Endometrial microvascular endothelial cells (primary cell): Measurements from ENCODE around the gene HSD17B11. TPM values are rescaled to one million over a fixed set of nuclear protein-coding genes. Genes with fewer than 3 reads are reported as not detected.
"Not testable (repeated sequence)": the region's sequence is repeated elsewhere in the genome, so short reads cannot be mapped to it uniquely, and the experiment has no call there.

Experiments used
- in situ Hi-C: cut with HindIII; loops from 2 replicates; pipeline ENCODE4 v1.10.0; 2017; ENCODE audit warnings: low sequenced_read_pairs, low pct_unique_long_range_greater_than_20kb; ENCODE audit errors: inconsistent ontology term
- total RNA-seq: library from RNA; depleted of rRNA; stranded (reverse); fragments of >200 nt; gene quantifications from one replicate; pipeline ENCODE4 v1.2.3, GENCODE V29; 2015; ENCODE audit errors: inconsistent ontology term

The HSD17B11 gene
- total RNA-seq, 1 donor from 2014 or later: 26.9 TPM

DNA sequence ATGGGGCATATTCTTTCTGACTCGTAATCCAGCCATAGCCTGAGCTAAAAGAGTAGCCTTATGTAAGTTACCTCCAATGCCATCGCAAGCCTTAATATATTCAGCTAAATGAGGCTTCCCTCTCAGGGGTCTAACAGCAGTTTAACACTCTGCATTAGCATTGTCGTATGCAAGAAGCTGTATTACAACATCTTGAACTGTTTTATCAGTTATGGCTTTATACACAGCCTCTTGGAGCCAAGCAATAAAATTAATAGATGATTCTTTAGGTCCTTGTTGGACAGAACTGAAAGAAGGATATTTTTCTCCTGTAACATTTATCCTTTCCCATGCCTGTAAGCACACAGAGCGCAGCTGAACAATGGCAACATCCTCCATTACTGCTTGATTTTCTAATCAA, 15.9 kb upstream of the HSD17B11 start:
- in situ Hi-C loops: not testable (repeated sequence)

DNA sequence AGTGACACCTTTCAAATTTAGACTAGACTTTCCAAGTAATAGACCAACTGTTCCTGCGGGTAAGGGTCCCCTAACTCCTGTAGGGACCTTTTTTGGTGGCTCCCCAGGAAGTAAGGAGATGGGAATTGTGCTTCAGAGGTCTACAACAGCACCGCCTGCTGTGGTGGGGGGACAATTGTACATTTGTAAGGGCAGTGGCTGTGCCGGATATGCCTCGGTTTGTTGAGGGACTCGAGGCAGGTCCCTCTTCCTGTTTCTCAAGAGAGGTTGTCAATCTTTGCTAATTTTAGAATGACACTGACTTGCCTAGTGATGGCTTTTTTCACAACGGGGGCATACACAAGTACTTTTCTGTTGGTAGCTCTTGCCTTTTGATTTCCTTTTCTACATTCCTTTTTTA, 15.5 kb upstream of the HSD17B11 start:
- in situ Hi-C loops: no loop called here

DNA sequence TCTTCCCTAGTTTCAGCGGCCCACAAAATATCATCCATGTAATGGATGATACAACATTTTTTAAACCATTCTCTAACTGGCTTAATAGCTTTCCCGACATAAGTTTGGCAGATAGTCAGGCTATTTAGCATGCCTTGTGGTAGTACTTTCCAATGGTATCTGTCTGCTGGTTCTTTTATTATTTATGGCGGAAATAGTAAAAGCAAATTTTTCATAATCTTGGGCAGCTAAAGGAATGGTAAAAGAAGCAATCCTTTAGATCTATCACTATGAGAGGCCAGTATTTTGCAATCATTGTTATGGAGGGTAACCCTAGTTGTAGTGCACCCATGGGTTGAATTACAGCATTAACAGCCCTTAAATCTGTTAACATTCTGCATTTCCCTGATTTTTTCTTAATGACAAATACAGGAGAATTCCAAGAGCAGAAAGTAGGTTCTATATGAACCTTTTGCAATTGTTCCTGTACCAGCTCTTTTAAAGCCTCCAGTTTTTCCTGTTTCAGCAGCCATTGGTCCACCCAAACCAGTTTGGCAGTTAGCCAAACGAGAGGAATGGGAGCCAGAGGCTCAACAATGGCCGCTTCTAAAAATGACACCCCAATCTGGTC, 14.3 kb upstream of the HSD17B11 start:
- in situ Hi-C loops: no loop called here

DNA sequence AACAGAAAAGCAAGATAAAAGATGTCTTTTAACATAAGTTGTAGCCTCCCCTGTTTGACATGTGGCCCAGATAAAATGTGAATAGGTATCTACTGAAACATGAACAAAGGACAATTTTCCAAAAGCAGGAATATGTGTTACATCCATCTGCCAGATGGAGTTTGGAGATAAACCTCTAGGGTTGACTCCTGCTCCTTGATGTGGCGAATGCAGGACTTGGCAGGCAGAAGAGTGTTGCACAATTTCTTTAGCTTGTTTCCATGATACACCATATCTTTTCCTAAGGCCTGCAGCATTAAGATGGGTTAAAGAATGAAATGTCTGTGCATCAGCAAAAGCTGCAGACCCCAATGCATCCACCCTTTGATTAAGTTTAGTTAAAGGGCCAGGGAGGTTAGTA, 12.7 kb upstream of the HSD17B11 start:
- in situ Hi-C loops: not testable (repeated sequence)

DNA sequence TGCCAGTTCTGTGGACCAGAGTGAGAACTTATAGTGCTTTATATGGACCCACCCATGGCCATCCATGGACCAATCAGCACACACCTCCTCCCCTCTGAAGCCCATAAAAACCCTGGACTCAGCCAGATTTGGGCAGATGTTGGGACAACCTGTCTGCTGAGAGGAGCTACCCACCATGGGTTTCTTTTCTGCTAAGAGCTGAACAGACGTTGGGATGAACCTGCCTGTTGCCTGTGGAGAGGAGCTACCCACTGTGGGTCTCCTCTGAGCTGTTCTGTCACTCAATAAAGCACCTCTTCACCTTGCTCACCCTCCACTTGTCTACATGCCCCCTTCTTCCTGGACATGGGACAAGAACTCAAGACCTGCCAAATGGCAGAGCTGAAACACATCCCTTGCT, 9.0 kb upstream of the HSD17B11 start:
- in situ Hi-C loops: no loop called here

DNA sequence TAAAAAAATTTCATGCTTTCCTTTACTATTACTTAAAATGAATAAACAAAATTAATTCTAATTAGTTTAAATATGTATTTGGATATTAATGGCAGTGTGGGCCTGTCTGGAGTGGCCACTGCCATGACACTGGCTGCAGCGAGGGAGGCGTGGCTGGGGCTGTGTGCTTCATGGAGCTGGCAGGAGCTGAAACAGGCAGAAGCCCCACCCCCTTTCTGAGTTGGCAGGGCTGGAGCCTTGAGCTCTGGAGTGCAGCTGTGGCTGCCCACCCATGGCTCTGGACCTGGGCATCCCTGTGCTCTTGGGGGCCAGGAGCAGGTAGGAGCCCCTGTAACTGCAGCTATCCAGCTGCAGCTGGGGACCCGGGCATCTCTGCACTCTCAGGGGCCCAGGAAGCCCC, 8.2 kb upstream of the HSD17B11 start:
- in situ Hi-C loops: no loop called here

DNA sequence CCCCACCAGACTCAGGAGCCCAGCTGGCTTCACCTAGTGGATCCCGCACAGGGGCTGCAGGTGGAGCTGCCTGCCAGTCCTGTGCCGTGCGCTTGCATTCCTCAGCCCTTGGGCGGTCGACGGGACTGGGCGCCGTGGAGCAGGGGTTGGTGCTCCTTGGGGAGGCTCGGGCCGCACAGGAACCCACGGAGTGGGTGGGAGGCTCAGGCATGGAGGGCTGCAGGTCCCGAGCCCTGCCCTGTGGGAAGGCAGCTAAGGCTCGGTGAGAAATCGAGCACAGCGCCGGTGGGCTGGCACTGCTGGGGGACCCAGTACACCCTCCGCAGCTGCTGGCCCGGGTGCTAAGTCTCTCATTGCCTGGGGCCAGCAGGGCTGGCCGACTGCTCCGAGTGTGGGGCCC, 4.9 kb upstream of the HSD17B11 start:
- in situ Hi-C loops: not testable (repeated sequence)

DNA sequence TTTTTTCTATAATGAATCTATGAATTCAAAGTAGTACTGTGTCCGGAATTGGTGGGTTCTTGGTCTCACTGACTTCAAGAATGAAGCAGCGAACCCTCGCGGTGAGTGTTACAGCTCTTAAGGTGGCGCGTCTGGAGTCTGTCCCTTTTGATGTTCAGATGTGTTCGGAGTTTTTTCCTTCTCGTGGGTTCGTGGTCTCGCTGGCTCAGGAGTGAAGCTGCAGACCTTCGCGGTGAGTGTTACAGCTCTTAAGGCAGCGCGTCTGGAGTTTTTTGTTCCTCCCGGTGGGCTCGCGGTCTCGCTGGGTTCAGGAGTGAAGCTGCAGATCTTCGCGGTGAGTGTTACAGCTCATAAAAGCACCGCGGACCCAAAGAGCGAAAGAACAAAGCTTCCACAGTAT, 4.1 kb upstream of the HSD17B11 start:
- in situ Hi-C loops: not testable (repeated sequence)

DNA sequence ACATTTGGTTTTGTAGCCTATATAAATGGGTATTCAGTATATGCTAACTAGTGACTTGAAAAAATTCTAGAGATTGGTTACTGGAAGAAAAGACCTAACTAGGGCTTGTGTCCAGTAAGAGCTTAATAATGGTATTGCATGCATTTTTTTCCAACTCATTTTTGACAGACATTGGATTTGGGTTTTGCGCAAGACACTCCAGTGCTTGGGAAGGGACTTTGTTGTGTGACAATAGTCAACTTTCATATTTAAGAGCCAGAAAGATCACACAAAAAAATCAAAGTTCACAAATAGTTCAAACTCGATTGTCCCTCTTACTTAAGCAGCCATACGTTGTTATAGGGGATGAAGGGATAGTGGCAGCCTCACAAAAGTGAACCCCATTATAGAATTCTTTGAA, 1.2 kb upstream of the HSD17B11 start:
- in situ Hi-C loops: no loop called here

DNA sequence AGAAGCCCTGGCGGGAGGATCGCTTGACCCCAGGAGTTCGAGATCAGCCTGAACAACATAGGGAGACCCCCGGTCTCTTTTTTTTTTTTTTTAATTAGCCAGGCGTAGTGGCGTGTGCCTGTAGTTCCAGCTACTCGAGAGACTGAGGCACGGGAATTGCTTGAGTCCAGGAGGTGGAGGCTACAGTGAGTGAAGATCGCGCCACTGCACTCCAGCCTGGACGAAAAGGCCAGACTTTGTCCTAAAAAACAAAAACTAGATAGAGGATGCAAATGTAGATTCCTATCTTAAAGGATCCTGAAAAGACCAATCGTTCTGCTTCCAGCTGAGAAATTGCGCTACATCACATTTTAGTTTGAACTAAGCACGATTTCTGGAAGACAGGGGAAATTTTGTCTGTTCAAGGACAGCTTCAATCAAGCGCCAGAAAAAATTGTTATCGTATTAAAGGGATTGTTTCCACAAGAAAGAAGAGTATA, 627 bp upstream of the HSD17B11 start:
- in situ Hi-C loops: no loop called here

DNA sequence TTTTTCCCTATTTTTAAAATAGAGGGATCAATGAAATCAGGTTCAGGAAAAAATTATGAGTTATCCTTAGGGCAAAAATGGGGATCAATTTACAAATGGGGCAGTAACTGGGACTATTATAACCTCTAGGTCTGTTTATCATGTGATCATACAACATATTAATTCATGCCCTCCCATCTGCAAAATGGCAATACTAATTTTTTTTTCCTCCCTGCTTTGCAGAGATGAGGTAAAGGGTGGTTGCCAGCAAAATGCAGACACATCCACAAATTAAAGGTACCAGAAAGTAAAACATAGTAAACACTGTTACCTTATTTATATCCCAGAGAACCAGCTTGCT, 467 bp downstream of the HSD17B11 start:
- in situ Hi-C loops: no loop called here

DNA sequence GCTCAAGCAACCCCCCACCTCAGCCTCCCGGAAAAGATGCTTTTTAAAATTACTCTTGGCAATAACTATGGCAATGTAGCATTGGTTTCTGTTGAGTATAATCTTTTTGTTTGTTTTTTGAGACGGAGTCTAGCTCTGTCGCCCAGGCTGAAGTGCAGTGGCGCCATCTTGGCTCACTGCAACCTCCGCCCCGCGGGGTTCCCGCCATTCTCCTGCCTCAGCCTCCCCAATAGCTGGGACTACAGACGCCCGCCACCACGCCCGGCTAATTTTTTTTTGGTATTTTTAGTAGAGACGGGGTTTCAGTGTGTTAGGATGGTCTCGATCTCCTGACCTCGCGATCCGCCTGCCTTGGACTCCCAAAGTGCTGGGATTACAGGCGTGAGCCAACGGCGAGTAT, 933 bp downstream of the HSD17B11 start:
- in situ Hi-C loops: not testable (repeated sequence)

DNA sequence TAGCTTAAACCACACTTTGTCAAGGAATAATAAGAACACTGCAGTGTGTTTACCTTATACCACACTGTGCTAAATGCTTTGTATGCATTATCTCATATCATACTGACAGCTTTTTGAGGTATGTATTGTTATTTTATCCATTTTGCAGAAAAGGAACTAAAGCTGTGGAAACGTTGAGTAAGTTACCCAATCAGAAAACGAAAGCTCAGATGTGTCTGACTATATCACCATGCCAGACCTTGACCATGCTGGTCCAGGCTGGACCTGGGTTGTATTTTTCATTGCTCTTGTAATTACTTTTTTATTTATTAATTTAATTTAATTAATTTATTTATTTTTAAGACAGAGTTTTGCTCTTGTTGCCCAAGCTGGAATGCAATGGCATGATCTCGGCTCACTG, 2.1 kb downstream of the HSD17B11 start:
- in situ Hi-C loops: no loop called here

DNA sequence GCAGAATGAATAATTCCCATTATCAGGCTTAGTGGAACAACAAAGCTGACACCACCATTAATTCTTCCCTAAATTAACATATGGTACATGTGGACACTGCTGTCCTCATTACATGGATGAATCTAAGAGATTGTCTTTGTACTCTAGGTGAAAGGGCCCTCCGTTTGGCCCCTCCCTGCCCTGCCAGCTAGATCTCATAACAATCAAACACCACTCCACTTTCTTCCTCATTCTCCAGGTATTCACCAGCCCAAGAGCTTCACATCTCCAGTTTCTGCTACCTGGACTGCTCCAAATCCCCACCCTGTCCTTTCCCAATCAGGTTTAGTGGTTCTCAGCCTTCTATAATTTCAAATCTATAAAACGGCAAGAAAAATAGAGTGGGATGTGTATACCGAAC, 3.8 kb downstream of the HSD17B11 start:
- in situ Hi-C loops: no loop called here

DNA sequence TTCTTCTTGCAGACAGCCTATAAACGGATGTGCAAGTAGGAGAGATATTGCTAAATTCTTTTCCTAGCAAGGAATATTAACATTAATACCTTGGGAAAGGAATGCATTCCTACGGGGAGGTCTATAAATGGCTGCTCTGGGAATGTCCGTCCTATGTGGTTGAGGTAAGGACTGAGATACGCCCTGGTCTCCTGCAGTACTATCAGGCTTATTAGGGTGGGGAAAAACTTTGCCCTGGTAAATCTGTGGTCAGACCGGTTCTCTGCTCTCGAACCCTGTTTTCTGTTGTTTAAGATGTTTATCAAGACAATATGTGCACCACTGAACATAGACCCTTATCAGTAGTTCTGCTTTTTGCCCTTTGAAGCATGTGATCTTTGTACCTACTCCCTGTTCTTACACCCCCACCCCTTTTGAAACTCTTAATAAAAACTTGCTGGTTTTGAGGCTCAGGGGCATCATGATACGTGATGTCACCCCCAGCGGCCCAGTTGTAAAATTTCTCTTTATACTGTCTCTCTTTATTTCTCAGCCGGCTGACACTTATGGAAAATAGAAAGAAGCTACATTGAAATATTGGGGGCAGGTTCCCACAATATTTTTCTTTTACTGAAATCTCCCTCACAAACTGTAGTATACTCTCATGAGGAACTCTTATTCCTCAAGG, 6.4 kb downstream of the HSD17B11 start:
- in situ Hi-C loops: not testable (repeated sequence)

DNA sequence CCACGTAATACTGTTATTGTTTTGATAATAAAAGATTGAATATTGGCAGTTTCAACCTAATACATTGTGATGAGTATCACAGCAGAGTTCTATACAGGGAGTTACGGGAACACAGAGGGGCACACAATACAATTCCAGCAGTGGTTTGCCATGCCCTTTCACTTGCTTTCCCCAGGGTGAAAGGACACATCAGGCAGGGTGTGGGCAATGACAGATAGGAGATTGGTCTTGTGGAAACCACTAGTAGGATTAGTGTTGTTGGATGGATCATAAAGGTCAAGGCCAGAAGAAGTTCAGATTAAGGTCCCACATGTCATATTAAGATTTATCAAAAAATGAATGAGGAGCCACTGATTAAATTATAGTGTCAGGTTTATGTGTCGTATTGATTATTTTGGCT, 8.1 kb downstream of the HSD17B11 start:
- in situ Hi-C loops: no loop called here

DNA sequence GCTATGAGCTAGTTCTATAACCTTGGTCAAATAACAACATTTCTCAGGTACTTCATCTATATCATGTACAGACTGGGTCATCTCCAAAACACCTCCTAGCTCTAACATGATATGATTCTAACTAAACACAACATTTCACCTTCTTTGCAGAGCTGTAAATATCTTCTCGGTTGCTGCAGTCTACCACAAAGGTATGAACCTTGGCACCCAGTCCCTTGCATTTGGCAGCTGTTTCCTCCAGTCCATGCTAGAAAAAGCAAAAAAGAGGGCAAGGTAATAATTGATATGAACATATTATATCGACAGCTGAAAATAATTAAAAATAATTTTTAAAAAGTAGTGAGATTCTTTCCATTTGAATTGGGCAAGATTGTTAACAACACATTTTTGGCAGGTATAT, 8.9 kb downstream of the HSD17B11 start:
- in situ Hi-C loops: no loop called here

DNA sequence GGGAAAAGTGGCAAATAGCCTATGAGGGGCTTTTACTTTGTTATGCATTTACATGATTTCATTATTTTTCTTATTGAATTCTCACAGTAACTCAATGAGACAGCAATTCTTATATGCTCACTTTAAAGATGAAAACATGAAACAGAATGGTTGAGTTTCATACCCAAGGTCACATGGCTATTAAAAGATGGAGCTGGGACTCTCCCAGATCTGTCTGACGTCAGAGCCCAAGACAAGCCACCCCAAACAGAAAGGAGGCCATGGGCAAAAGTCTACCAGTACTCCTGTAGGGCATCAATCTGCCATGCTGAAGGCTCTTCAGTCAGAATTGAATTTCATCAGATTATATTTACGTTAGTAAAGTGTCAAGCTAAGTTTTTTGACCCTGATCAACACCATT, 13.2 kb downstream of the HSD17B11 start:
- in situ Hi-C loops: no loop called here

DNA sequence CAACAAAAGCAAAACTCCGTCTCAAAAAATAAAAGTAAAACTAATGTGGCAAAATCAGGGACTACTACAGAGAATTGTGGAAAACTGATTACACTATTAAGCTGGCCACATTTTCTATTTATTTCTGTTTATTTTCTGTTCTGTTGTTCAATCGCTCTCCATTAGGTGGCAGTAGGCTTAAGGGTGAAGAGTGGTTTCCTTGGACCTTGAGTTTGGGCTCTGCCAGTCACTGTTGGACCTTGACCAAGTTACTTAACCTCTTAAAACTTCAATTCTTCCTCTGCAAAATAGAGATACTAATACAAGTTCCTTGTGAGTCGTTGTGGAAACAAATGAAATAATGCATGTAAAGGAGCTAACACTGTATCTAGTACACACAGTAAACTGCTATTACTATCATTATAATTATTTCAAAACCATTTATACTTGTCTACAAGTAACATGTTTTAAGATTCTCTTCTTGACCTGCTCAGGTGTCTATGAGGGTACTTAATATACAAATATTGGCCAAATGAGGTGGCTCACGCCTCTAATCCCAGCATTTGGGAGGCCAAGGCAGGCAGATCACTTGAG, 15.2 kb downstream of the HSD17B11 start:
- in situ Hi-C loops: no loop called here

DNA sequence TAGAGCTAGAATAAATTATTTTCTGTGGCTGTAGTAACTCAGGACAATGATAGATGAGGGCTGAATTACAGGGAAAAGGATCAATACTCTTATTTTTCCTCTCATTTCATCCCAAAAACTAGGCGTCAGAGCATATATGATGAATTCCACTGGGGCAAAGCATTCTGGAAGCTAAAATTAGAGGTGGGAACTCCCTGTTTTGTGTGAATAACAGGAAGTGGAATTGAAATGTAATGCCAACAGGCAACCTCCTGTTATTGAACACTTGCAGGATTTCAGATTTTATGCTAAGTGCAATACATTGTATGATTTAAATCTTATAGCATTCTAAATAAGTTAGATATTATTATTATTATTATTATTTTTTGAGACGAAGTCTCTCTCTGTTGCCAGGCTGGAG, 20.9 kb downstream of the HSD17B11 start:
- in situ Hi-C loops: no loop called here
